Natural killer cell (primary cell): ENCODE measurements around the gene AQP9. TPM values are rescaled to one million over a fixed set of nuclear protein-coding genes. Genes with fewer than 3 reads are reported as not detected.

Source experiments
- ATAC-seq, 3 donors: fragments of 150-1000 bp in 2 of 3; fragments of 200-7000 bp in 1 of 3; cut with Tn5 transposase; 1 replicate in 1 of 3; 2 replicates in 2 of 3; pipeline ENCODE4 v1.10.0; 2021; ENCODE audit warnings: mild to moderate bottlenecking in 2 of 3, moderate library complexity in 2 of 3
- DNase-seq, 2 donors: peaks; one replicate each; pipeline versions ENCODE4 v3.0.0 to v3.0.0-alpha.2; 2013 to 2021; ENCODE audit warnings: mixed read lengths in 1 of 2
- H3K27ac ChIP-seq: one replicate; pipeline ENCODE4 v1.5.1; 2013; ENCODE audit warnings: mild to moderate bottlenecking, low read length
- H3K27me3 ChIP-seq: one replicate; pipeline ENCODE4 v1.6.1; 2013; ENCODE audit warnings: low read length; ENCODE audit not compliant: control insufficient read depth, insufficient read depth
- H3K36me3 ChIP-seq: one replicate; pipeline ENCODE4 v1.6.1; 2013; ENCODE audit warnings: low read length; ENCODE audit not compliant: control insufficient read depth, insufficient read depth
- H3K4me1 ChIP-seq: one replicate; pipeline ENCODE4 v1.6.1; 2013; ENCODE audit warnings: low read length; ENCODE audit not compliant: control insufficient read depth, insufficient read depth
- H3K4me3 ChIP-seq: one replicate; pipeline ENCODE4 v1.5.1; 2013; ENCODE audit warnings: low read length
- H3K9me3 ChIP-seq: one replicate; pipeline ENCODE4 v1.6.1; 2013; ENCODE audit warnings: low read length; ENCODE audit not compliant: control insufficient read depth, insufficient read depth
- H3K27ac Mint-ChIP-seq, 2 donors: one replicate each; pipeline ENCODE4 v1.8.0; 2022; ENCODE audit warnings: mild to moderate bottlenecking in 2 of 2, mixed read lengths in 2 of 2, moderate library complexity in 1 of 2
- H3K27me3 Mint-ChIP-seq, 2 donors: one replicate each; pipeline ENCODE4 v1.8.0; 2022; ENCODE audit warnings: low read depth in 2 of 2, mixed read lengths in 2 of 2
- H3K36me3 Mint-ChIP-seq: one replicate; pipeline ENCODE4 v1.8.0; 2022; ENCODE audit warnings: mixed read lengths
- H3K4me1 Mint-ChIP-seq, 2 donors: one replicate each; pipeline ENCODE4 v1.8.0; 2022; ENCODE audit warnings: mixed read lengths in 2 of 2
- H3K4me3 Mint-ChIP-seq: one replicate; pipeline ENCODE4 v1.8.0; 2022; ENCODE audit warnings: mild to moderate bottlenecking, moderate library complexity, mixed read lengths
- H3K9me3 Mint-ChIP-seq, 2 donors: one replicate each; pipeline ENCODE4 v1.8.0; 2022; ENCODE audit warnings: mixed read lengths in 2 of 2
- WGBS: methylation state at CpG from one replicate; pipeline ENCODE4 v1.1.7; 2013; ENCODE audit warnings: missing lambda C conversion rate; ENCODE audit not compliant: insufficient coverage; 5-methylcytosine and 5-hydroxymethylcytosine counted together
- intact Hi-C: fragments of 100-400 bp; cut with micrococcal nuclease; formaldehyde crosslinking; loops from one replicate; pipeline ENCODE4 v1.14.2; 2022
- total RNA-seq, 4 donors: library from RNA; stranded (reverse); fragments of 120-200 nt in 1 of 4; gene quantifications; one replicate each; pipeline versions ENCODE4 v1.2.3 to v1.2.4, GENCODE V29; 2013 to 2022
- TF ChIP-seq, protein P1 (sequence below): fragments of 200-600 bp; IDR thresholded peaks from one replicate; pipeline ENCODE4 v1.8.0; 2022; ENCODE audit warnings: antibody characterized with exemption

AQP9 gene
- total RNA-seq, 3 donors from 2014 or later (not counting 1 experiment from before 2014, with no cell fraction given) = 2.4 to 19.7 (median 2.8) TPM

DNA sequence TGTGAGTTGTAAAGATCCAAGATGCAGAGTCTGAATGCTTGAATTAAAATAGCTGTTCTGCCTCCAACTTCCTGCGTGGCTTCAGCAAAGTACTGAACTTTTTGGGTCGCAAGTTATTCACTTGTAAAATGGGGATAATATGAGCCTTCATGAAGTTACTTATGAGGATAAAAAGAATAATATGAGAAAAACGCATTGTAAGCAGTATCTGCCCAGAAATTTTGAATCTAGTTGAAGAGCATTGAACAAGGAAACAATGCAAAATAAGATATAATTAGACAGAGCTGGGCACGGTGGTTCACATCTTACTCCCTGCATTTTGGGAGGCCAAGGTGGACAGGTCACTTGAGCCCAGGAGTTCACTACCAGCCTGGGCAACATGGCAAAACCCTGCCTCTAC is 37.8 kb downstream of the AQP9 start:
- Mint-ChIP-seq H3K4me3 (no peak overlapping the region), H3K4me1 (no peaks in the 10 kb centered on the region), H3K9me3 (no peaks in the 10 kb centered on the region), H3K27me3 (peaks cover 18 to 37% of the 10 kb centered on the region in 2 donors), H3K36me3 (no peaks in the 10 kb centered on the region), H3K27ac (no peak overlapping the region)
- H3K27me3 ChIP-seq = peaks cover 2% of the 10 kb centered on the region
- intact Hi-C loops = no loop called here
- DNase-seq (no peak), ATAC-seq (no peak)
- H3K9me3 ChIP-seq = no peaks in the 10 kb centered on the region
- WGBS = 81% methylated on average over 4 of the region's 4 CpGs
- H3K36me3 ChIP-seq = no peaks in the 10 kb centered on the region
- H3K27ac ChIP-seq = no peak overlapping the region
- H3K4me1 ChIP-seq = no peaks in the 10 kb centered on the region
- TF ChIP-seq, protein P1, sequence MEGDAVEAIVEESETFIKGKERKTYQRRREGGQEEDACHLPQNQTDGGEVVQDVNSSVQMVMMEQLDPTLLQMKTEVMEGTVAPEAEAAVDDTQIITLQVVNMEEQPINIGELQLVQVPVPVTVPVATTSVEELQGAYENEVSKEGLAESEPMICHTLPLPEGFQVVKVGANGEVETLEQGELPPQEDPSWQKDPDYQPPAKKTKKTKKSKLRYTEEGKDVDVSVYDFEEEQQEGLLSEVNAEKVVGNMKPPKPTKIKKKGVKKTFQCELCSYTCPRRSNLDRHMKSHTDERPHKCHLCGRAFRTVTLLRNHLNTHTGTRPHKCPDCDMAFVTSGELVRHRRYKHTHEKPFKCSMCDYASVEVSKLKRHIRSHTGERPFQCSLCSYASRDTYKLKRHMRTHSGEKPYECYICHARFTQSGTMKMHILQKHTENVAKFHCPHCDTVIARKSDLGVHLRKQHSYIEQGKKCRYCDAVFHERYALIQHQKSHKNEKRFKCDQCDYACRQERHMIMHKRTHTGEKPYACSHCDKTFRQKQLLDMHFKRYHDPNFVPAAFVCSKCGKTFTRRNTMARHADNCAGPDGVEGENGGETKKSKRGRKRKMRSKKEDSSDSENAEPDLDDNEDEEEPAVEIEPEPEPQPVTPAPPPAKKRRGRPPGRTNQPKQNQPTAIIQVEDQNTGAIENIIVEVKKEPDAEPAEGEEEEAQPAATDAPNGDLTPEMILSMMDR = no peak
- H3K4me3 ChIP-seq = no peak overlapping the region

DNA sequence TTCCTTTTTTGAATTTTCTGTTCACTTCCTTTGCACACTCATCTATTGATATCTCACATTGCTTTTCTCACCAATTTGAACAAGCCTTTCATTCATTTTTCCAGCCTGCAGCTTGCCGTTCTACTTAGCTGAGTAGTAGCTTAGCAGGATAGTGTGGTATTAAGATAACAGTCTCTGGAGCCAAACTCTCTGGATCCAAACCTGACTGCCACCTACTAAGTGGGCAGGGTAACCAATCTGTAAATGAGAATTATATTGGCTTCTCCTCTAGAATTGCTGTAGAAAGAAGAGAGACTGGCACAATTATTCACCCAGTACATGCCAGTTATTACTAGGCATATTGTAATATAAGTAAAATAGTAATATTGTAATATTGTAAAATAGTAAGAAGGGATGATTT is 40.5 kb downstream of the AQP9 start:
- H3K36me3 Mint-ChIP-seq = no peaks in the 10 kb centered on the region
- Histone ChIP-seq H3K27ac (no peak overlapping the region), H3K4me1 (no peaks in the 10 kb centered on the region), H3K27me3 (peaks cover 7% of the 10 kb centered on the region), H3K9me3 (no peaks in the 10 kb centered on the region), H3K4me3 (no peak overlapping the region), H3K36me3 (no peaks in the 10 kb centered on the region)
- no peak for DNase-seq
- peaks cover 25 to 52% of the 10 kb centered on the region in 2 donors for H3K27me3 Mint-ChIP-seq
- H3K9me3 Mint-ChIP-seq = no peaks in the 10 kb centered on the region
- TF ChIP-seq, protein P1 = no peak
- no peak overlapping the region for H3K27ac Mint-ChIP-seq
- no peak overlapping the region for H3K4me3 Mint-ChIP-seq
- intact Hi-C loops = no loop called here
- WGBS = no CpG with 5 or more reads among the region's 1 CpG
- ATAC-seq = no peak
- H3K4me1 Mint-ChIP-seq = no peaks in the 10 kb centered on the region

DNA sequence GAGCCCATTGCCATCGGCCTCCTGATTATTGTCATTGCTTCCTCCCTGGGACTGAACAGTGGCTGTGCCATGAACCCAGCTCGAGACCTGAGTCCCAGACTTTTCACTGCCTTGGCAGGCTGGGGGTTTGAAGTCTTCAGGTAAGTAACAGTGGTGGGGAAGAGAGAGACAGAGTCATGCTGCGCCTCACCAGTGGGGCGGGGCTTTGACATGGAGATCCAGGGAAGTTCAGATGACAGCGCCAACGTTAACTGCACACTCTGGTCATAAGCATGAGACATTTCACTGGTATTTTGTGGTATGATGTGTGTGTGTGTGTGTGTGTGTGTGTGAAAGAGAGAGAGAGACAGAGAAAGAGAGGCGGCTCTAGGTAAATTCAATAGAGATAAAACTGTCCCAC is 41.0 kb downstream of the AQP9 start:
- intact Hi-C loops = no loop called here
- Histone ChIP-seq H3K4me3 (no peak overlapping the region), H3K27ac (no peak overlapping the region), H3K36me3 (no peaks in the 10 kb centered on the region), H3K9me3 (no peaks in the 10 kb centered on the region), H3K27me3 (peaks cover 7% of the 10 kb centered on the region), H3K4me1 (no peaks in the 10 kb centered on the region)
- TF ChIP-seq, protein P1 = no peak
- Mint-ChIP-seq H3K9me3 (no peaks in the 10 kb centered on the region), H3K27me3 (peaks cover 25 to 54% of the 10 kb centered on the region in 2 donors), H3K4me3 (no peak overlapping the region), H3K4me1 (no peaks in the 10 kb centered on the region), H3K36me3 (no peaks in the 10 kb centered on the region), H3K27ac (no peak overlapping the region)
- 89% methylated on average over 6 of the region's 7 CpGs for WGBS
- DNase-seq (no peak), ATAC-seq (no peak)

DNA sequence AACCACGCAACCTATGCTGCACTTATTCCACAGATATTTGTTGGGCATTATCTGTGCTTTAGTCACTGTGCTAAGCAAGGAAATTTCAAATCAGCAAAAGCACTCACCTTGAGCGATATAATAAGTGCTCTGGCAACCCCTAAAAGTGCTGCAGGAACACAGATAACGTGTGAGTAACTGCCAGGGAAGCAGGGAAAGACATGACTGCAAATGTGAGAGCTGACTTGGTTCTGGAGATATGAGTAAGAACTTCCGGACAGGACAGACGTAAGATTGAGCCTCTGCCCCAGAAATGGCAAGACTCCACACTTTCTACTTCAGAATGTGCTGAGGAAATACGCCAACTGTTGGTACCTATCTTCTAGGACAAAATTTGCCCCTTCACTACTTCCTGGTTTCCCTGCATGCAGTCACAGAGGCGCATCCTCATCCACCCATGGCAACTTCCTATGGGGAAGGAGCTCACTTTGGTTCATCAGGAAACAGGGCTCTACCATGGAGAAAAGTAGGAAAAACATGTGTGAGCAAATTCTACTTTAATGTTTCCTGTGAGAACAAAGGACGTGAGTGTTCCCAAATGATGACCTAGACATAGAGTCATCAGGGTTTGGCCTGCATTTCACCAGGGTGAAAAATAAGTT is 41.7 kb downstream of the AQP9 start:
- no peak overlapping the region for H3K4me3 Mint-ChIP-seq
- 73% methylated on average over 8 of the region's 8 CpGs for WGBS
- ATAC-seq = no peak
- Histone ChIP-seq H3K27ac (no peak overlapping the region), H3K27me3 (peaks cover 7% of the 10 kb centered on the region), H3K36me3 (no peaks in the 10 kb centered on the region), H3K4me1 (no peaks in the 10 kb centered on the region), H3K4me3 (no peak overlapping the region), H3K9me3 (no peaks in the 10 kb centered on the region)
- TF ChIP-seq, protein P1 = no peak
- no peak overlapping the region for H3K27ac Mint-ChIP-seq
- no peak for DNase-seq
- H3K27me3 Mint-ChIP-seq = peaks cover 27 to 58% of the 10 kb centered on the region in 2 donors
- H3K36me3 Mint-ChIP-seq = no peaks in the 10 kb centered on the region
- H3K4me1 Mint-ChIP-seq = no peaks in the 10 kb centered on the region
- intact Hi-C loops = no loop called here
- no peaks in the 10 kb centered on the region for H3K9me3 Mint-ChIP-seq
